HFF-Myc (cell line): ENCODE measurements around the gene ADISSP.

ENCODE experiments used
- DNase-seq: peaks from one replicate; pipeline ENCODE4 v3.0.0-alpha.2; 2011; ENCODE audit warnings: low read depth; ENCODE audit errors: extremely low read depth
- H3K4me3 ChIP-seq: replicated peaks from 2 replicates; pipeline ENCODE4 v1.5.1; 2011; ENCODE audit warnings: low read depth, mild to moderate bottlenecking, control low read depth, low read length
- TF ChIP-seq, protein P1 (sequence below): IDR thresholded peaks from 2 replicates; pipeline ENCODE4 v1.5.1; 2012; ENCODE audit warnings: mild to moderate bottlenecking, low read depth, low read length, control low read depth; ENCODE audit errors: missing control alignments

The ADISSP gene

DNA sequence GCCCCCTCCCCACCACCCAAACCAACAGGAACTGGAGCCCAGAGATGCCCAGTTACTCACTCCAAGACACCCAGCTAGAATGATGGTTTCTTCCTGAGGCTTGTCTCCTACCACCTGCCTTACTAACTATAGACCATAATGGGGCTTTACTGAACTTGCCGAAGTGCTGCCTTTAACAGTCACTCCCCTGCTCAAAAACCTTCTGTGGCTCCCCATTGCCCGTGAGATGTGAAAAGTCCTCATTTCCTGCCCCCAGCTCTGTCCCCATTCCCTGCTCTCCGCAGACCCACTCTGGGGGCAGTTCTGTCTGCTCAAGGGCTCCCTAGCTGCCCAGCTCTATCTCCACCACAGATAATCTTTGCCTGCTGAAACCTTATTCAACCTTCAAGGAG lies 60.0 kb downstream of the ADISSP start:
- TF ChIP-seq, protein P1, sequence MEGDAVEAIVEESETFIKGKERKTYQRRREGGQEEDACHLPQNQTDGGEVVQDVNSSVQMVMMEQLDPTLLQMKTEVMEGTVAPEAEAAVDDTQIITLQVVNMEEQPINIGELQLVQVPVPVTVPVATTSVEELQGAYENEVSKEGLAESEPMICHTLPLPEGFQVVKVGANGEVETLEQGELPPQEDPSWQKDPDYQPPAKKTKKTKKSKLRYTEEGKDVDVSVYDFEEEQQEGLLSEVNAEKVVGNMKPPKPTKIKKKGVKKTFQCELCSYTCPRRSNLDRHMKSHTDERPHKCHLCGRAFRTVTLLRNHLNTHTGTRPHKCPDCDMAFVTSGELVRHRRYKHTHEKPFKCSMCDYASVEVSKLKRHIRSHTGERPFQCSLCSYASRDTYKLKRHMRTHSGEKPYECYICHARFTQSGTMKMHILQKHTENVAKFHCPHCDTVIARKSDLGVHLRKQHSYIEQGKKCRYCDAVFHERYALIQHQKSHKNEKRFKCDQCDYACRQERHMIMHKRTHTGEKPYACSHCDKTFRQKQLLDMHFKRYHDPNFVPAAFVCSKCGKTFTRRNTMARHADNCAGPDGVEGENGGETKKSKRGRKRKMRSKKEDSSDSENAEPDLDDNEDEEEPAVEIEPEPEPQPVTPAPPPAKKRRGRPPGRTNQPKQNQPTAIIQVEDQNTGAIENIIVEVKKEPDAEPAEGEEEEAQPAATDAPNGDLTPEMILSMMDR = no peak
- H3K4me3 ChIP-seq = no peak overlapping the region
- no peak for DNase-seq

DNA sequence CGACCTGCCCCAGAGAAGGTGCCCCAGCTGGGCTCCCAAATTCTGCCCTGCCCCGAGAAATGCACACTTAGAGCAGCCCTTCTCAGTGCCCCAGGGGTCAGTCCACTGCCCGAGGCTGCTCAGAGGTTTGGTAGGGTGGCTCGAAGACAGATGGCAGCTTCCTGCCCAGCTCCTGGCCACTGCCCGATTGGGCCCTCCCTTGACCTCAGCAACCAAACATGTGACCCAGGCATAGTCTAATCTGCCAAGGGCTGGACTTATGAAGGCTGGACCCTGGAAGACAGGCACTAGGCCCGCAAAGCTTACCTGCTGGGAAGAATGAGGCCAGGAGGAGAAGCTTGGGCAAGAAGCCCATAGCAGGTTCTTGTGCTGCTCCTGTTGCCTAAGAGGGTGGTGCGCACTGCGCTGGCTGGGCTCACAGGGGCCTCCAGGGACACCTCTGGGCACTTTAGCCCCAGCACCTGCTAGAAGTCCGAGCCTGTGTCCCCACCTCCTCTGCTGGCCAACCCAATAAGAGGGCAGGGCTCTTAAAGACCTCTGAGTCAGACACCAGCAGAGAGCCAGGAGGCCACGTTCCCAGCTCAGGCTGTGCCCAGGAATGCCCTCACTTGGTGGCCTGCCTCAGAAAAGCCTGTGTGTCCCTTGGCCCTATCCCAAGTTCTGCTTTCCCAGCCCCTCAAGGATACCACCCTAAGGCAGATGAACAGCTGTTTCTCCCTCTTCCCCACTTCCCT lies 60.6 kb downstream of the ADISSP start:
- TF ChIP-seq, protein P1 = no peak
- H3K4me3 ChIP-seq = no peak overlapping the region
- no peak for DNase-seq

DNA sequence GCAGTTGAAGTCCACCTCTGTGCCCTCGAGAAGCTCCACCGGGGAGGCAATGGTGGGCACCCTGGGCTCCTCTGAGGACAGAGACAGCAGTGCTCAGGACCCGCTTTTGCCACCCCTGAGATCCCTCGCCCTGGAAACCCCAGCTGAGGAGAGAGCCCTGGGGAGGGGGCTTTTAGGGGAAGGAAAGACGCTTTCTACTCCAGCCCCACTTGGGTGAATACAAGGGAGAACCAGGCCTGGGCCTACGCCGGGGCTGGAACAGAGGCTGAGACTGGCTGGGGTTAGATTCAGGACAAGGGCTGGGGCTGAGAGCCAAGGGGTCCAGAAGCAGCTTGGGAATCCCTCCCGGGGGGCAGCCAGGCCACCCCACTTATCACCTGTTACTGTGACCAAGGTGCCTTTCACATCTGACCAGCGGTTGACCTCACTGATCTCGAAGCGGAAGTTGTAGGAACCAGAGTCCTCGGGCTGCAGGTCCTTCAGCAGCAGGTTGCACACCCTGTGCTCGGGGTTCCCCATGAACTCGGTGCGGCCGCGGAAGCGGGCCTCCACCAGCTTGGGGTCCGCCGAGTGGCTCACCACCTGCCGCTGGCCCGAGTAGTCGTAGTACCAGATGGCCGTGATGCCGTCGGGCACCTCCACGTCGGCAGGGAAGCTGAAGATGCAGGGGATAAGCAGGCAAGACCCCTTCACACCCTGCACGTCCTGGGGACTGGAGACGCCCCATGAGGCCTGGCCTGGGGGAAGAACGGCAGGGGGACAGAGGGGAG lies 61.4 kb downstream of the ADISSP start:
- DNase-seq = no peak
- TF ChIP-seq, protein P1 = no peak
- no peak overlapping the region for H3K4me3 ChIP-seq

DNA sequence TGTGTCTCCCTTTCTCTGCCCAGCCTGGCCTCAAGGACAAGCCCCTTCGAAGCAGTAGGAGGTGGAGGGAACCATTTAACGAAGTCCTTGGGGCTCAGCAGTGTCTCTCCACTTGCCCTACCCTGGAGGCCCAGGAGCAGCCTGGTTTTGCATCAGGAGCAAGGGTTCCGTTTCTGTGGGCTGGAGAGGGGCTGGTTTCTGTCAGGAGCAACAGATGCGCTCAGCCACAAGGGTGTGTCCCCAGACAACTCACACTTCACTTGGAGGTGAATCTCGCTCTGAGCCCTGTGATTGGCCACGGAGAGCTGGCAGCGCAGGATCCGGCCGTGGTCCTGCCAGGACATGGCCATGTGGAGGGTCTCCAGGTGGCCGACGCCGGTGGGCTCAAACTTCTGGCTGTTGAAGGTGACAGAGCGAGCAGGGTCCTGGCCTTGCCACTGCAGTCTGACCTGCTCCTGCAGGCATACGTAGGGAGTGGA lies 62.0 kb downstream of the ADISSP start:
- no peak overlapping the region for H3K4me3 ChIP-seq
- no peak for DNase-seq
- TF ChIP-seq, protein P1 = no peak

DNA sequence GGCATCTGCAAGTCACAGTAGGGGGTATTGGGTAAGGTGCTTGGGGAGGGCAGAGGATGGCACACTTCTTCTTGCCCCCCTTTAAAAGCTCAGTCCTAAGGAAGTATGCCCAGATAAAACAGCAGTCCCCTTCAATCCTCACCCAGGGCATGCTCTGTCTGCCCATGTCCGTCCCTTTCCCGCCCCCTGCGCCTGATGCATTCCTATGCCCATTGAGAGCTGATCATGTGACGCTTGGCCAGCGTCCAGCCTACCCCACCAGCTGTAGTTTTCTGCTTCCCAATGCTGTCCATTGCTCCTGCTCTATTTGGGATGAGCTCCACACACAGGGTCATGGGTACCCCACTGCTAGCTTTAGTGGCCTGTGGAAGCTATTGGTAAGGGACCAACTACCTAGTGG lies 63.5 kb downstream of the ADISSP start:
- TF ChIP-seq, protein P1 = no peak
- H3K4me3 ChIP-seq = no peak overlapping the region
- DNase-seq = no peak
